ENCODE measurements around the gene BRAF. TPM values are rescaled to one million over a fixed set of nuclear protein-coding genes. Genes with fewer than 3 reads are reported as not detected.
"Not testable (repeated sequence)": the region's sequence is repeated elsewhere in the genome, so short reads cannot be mapped to it uniquely, and the experiment has no call there.

The BRAF gene
- total RNA-seq, 1 donor from 2014 or later = 44.6 TPM

DNA sequence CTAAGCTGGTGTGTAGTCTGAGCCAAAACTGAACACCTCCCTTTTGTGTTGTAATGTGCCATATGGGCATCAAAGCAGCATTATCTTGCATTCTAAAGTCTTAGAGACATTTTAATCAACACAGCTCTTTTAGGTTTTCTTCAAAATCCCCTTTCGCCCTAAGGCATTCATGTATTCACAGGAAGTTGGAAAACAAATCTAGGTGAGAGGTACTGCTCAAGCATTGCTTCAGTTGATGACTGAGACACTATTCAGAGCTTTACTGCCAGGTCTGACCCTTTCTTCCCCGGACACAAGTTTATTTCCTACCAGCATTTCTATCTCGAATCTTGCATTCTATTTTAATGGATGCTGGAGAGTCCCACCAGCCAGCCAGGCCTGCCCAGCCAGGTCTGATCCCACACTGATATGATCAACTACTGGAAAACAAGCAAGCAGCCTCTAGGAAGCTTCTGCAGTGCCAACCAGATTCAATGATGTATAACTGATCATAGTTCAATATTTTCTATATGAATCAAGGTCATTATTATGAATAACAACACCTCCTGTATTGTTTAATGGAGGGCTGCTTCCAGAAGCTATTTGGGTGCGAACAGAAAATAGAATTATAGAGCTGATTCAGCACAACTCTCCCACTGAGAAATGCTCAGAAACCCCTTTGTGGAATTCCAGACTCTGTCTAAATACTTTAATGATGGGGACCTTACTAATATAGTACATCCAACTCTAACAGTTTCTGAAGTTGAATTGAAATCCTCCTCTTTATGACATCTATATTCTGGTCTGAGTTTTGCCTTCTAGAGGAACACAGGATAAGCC, 4.0 kb upstream of the BRAF start:
- Mint-ChIP-seq H3K27me3 (ENCODE audit: low read depth) (peaks cover 36% of the 10 kb centered on the region), H3K4me3 (no peak overlapping the region), H3K36me3 (no peaks in the 10 kb centered on the region), H3K4me1 (no peaks in the 10 kb centered on the region), H3K27ac (no peak overlapping the region), H3K9me3 (peaks cover 5% of the 10 kb centered on the region)
- TF ChIP-seq CTCF (IDR thresholded peaks at IDR 0.05; ENCODE audit: unreplicated experiment) = no peak
- DNase-seq (ENCODE audit: low spot score in 2 of 2, unreplicated experiment in 2 of 2) = no peak

GRCh38 chr7:140927945-140928344, 3.2 kb upstream of the BRAF start:
- not testable (repeated sequence) for H3K4me1 Mint-ChIP-seq; H3K27ac Mint-ChIP-seq; H3K36me3 Mint-ChIP-seq; DNase-seq (ENCODE audit: low spot score in 2 of 2, unreplicated experiment in 2 of 2); H3K4me3 Mint-ChIP-seq; H3K9me3 Mint-ChIP-seq
- H3K27me3 Mint-ChIP-seq (ENCODE audit: low read depth) = peaks cover 31% of the 10 kb centered on the region

GRCh38 chr7:140927351-140927750, 2.6 kb upstream of the BRAF start:
- no peak for TF ChIP-seq CTCF (IDR thresholded peaks at IDR 0.05; ENCODE audit: unreplicated experiment)
- Mint-ChIP-seq H3K4me3 (no peak overlapping the region), H3K9me3 (peaks cover 5% of the 10 kb centered on the region), H3K27me3 (ENCODE audit: low read depth) (peaks cover 26% of the 10 kb centered on the region), H3K4me1 (no peaks in the 10 kb centered on the region), H3K27ac (no peak overlapping the region), H3K36me3 (no peaks in the 10 kb centered on the region)
- DNase-seq (ENCODE audit: low spot score in 2 of 2, unreplicated experiment in 2 of 2) = no peak

DNA sequence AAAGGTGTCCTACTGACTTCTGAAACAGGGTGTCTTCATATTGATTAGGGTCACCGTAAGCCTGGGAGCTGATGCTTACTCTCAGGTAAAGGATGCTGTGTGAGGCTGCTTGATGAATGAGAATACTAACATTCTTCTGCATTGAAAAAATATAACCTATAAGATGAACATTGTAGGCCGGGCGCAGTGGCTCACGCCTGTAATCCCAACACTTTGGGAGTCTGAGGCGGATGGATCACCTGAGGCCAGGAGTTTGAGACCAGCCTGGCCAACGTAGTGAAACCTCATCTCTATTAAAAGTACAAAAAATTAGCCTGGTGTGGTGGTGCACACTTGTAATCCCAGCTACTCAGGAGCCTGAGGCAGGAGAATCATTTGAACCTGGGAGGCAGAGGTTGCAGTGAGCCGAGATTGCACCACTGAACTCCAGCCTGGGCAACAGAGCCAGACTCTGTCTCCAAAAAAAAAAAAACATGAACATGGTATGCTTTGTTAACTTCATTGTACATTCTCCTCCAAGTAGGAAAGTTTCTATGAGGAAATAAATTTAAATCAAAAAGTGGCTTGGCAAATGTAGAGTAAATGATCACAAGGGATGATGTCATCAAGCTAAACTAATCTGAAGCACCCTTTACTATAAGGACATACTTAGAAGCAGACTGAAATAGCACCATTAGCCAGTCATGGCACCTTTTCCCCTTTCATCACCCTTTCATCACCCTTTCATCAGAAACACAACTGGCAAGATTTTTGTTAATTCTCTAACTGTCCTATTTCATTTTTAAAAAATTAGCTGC, 1.5 kb upstream of the BRAF start:
- no peak for DNase-seq (ENCODE audit: low spot score in 2 of 2, unreplicated experiment in 2 of 2)
- Mint-ChIP-seq H3K4me3 (peak overlapping the region; percentile 41), H3K36me3 (no peaks in the 10 kb centered on the region), H3K27ac (peak overlapping the region; percentile 32), H3K9me3 (peaks cover 5% of the 10 kb centered on the region), H3K27me3 (ENCODE audit: low read depth) (peaks cover 19% of the 10 kb centered on the region), H3K4me1 (no peaks in the 10 kb centered on the region)
- no peak for TF ChIP-seq CTCF (IDR thresholded peaks at IDR 0.05; ENCODE audit: unreplicated experiment)

DNA sequence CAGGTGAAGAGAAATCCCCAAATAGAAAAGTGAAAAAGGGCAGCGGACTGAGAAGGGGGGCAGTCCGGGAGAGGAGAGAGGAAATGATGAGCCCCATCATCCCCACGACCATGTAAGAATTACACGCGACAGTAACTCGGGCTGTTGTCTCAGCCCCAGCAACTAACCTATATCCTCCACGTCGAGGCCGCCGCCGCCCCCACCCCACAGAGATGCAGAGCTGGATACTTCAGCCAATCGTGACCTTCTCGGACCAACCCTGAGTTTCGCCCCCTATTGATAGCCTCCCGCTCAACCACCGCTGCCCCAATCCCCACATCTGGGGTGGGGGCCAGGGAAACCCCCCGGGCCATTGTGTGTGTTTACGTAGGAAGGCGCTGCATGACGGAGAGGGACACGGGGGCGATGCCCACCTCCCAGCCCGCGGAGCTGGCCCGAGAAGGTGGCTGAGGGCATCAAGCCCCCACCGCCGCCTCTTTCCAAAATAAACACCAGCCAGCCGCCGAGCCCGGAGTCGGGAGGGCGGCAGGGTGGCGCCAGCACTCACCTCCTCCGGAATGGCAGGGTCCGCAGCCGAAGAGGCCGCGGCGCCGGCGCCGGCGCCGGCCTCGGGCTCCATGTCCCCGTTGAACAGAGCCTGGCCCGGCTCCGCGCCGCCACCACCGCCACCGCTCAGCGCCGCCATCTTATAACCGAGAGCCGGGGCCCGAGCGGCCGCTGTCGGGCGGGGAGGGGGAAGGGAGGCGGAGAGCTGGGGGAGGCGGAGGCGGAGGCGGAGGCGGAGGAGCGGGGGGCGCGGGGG, 509 bp downstream of the BRAF start:
- TF ChIP-seq CTCF (IDR thresholded peaks at IDR 0.05; ENCODE audit: unreplicated experiment) = peak; percentile 16
- H3K36me3 Mint-ChIP-seq = no peaks in the 10 kb centered on the region
- DNase-seq (ENCODE audit: low spot score in 2 of 2, unreplicated experiment in 2 of 2) = peak; percentile 25 to 68
- no peak overlapping the region for H3K27ac Mint-ChIP-seq
- peaks cover 5% of the 10 kb centered on the region for H3K9me3 Mint-ChIP-seq
- H3K4me1 Mint-ChIP-seq = peaks cover 2% of the 10 kb centered on the region
- H3K4me3 Mint-ChIP-seq = no peak overlapping the region
- peaks cover 5% of the 10 kb centered on the region for H3K27me3 Mint-ChIP-seq (ENCODE audit: low read depth)
